Measurements from ENCODE around the gene OTUB2. TPM values are rescaled to one million over a fixed set of nuclear protein-coding genes. Genes with fewer than 3 reads are reported as not detected.

The OTUB2 gene
- total and polyA plus RNA-seq, 2 of the 8 experiments (the other 6 are each of a cell fraction or from before 2014, with no cell fraction given): 2.2 to 4.2 TPM

DNA sequence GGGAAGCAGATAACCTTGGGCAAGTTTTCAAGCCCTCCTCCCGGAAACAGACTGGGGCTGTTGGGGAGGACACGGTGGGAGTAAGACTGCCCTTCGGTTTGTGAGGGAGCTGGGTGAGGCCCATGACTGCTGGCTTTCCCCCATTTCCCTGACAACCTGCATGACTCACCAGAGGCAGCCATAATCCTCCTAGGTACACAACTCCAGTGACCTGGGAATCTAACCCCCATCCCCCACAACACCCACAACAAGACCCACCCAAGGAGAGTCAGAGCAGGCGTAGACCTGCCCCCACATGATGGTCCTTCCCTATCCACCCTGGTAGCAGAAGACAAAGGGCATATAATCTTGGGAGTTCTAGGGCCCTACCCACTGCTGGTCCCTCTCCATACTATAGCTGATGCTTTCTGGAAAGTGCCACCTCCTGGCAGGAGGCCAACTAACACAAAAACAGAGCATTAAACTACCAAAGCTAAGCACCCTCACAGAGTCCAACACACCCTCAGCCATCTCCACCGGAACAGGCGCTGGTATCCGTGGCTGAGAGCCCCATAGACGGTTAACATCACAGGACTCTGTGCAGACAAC is 40.0 kb downstream of the OTUB2 start:
- Histone ChIP-seq H3K56ac (replicated peaks; ENCODE audit: insufficient read length, low read depth, low read length) (no peak overlapping the region), H4K20me1 (replicated peaks in 1 of 2; ENCODE audit: control insufficient read depth in 1 of 2, insufficient read depth in 2 of 2, low read length in 2 of 2) (peaks cover 6 to 7% of the 10 kb centered on the region in 2 experiments), H3K14ac (ENCODE audit: insufficient read length) (no peak overlapping the region), H3K23me2 (ENCODE audit: low read depth, low read length) (no peaks in the 10 kb centered on the region; the same call in 1 of the 2 replicates), H4K91ac (replicated peaks; ENCODE audit: insufficient read length, low read length) (no peak overlapping the region), H3K27me3 (replicated peaks in 1 of 4; ENCODE audit: control insufficient read depth in 3 of 4, extremely low read depth in 1 of 4, insufficient read depth in 3 of 4, low read length in 3 of 4) (no peaks in the 10 kb centered on the region), H2BK5ac (ENCODE audit: low read depth, low read length) (no peak overlapping the region), H3K9me3 (ENCODE audit: insufficient read depth in 2 of 2, low read depth in 1 of 2, low read length in 1 of 2) (0 out of 4 replicates have a peak, but pooled peaks cover 0 to 8% of the 10 kb centered on the region in 2 experiments), H4K5ac (ENCODE audit: insufficient read length, low read depth, low read length) (no peak overlapping the region), H3K79me2 (ENCODE audit: control insufficient read depth in 1 of 2, insufficient read depth in 2 of 2, low read length in 2 of 2) (peaks cover 0 to 83% of the 10 kb centered on the region in 2 experiments; a peak in 2 of 4 replicates), H3K27ac (ENCODE audit: low read depth, low read length) (no peak overlapping the region; the same call in 1 of the 2 replicates), H2BK15ac (ENCODE audit: low read length) (no peak overlapping the region), H3K36me3 (ENCODE audit: control insufficient read depth in 2 of 4, insufficient read depth in 4 of 4, low read length in 3 of 4) (peaks cover 2 to 8% (median 4%) of the 10 kb centered on the region in 4 experiments; a peak in 7 of 8 replicates), H2AFZ (ENCODE audit: low read length) (no peak overlapping the region), H3K79me1 (ENCODE audit: low read depth, low read length) (peaks cover 4% of the 10 kb centered on the region), H3K4me3 (ENCODE audit: extremely low read depth in 1 of 4, insufficient read depth in 2 of 4, low read depth in 3 of 4, low read length in 4 of 4) (no peak overlapping the region), H4K8ac (ENCODE audit: extremely low read depth, insufficient read depth, low read length) (no peak overlapping the region), H2BK20ac (ENCODE audit: low read length) (no peak overlapping the region), H3K4ac (replicated peaks; ENCODE audit: insufficient read length, low read depth, low read length) (no peak overlapping the region), H3K9ac (replicated peaks in 1 of 4; ENCODE audit: extremely low read depth in 1 of 4, low read depth in 3 of 4, low read length in 3 of 4) (no peak overlapping the region), H3K18ac (ENCODE audit: extremely low read depth, low read length) (no peak overlapping the region), H3K23ac (ENCODE audit: insufficient read length) (no peak overlapping the region), H2AK5ac (ENCODE audit: low read depth, low read length) (no peak overlapping the region), H2BK120ac (replicated peaks; ENCODE audit: low read depth, low read length) (no peak overlapping the region), H2BK12ac (ENCODE audit: low read depth, low read length) (no peak overlapping the region), H3K4me2 (ENCODE audit: insufficient read depth in 1 of 2, low read depth in 2 of 2, low read length in 2 of 2) (no peak overlapping the region), H3K4me1 (replicated peaks in 1 of 4; ENCODE audit: control insufficient read depth in 3 of 4, insufficient read depth in 4 of 4, low read length in 3 of 4) (peaks cover 0 to 7% (median 3%) of the 10 kb centered on the region in 4 experiments; a peak in 3 of 7 replicates)
- POLR2A ChIA-PET (ENCODE audit: partially characterized antibody): interaction anchor here (0.9 to 1.4 kb wide), 5 partner anchors 10 to 227 kb away, joined by 3 to 5 read pairs (median 3); partner anchors contain the start of genes DDX24, IFI27L1 and SERPINA10
- FAIRE-seq: no peak
- CTCF ChIA-PET (ENCODE audit: partially characterized antibody): interaction anchor here (0.6 to 4.6 kb wide), 16 partner anchors 9 to 1040 kb away, joined by 3 to 33 read pairs (median 4); partner anchors contain the start of gene IFI27L2
- TF ChIP-seq CBX5 (IDR thresholded peaks at IDR 0.05; ENCODE audit: low read depth, low read length): no peak
- TF ChIP-seq, protein P1, sequence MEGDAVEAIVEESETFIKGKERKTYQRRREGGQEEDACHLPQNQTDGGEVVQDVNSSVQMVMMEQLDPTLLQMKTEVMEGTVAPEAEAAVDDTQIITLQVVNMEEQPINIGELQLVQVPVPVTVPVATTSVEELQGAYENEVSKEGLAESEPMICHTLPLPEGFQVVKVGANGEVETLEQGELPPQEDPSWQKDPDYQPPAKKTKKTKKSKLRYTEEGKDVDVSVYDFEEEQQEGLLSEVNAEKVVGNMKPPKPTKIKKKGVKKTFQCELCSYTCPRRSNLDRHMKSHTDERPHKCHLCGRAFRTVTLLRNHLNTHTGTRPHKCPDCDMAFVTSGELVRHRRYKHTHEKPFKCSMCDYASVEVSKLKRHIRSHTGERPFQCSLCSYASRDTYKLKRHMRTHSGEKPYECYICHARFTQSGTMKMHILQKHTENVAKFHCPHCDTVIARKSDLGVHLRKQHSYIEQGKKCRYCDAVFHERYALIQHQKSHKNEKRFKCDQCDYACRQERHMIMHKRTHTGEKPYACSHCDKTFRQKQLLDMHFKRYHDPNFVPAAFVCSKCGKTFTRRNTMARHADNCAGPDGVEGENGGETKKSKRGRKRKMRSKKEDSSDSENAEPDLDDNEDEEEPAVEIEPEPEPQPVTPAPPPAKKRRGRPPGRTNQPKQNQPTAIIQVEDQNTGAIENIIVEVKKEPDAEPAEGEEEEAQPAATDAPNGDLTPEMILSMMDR (IDR thresholded peaks at IDR 0.05; ENCODE audit: control extremely low read depth in 1 of 3, insufficient read depth in 1 of 3, low read depth in 1 of 3, low read length in 3 of 3): peak in 1 of 3 experiments; percentile 24; a peak in 1 of 4 replicates
- 73% methylated on average over 8 of the region's 8 CpGs; no CpG with 5 or more reads in 1 of the 2 experiments for WGBS, 2 experiments (ENCODE audit: extremely low coverage in 1 of 2, insufficient coverage in 1 of 2, insufficient read length in 1 of 2, insufficient replicate concordance in 2 of 2, low coverage in 1 of 2, low lambda C conversion rate in 2 of 2, missing lambda C conversion rate in 1 of 2)
- DNase-seq (ENCODE audit: low read depth in 1 of 2, low spot score in 2 of 2): no peak

Measured in H1 (cell line).